ENCODE data around the gene CYTH1. TPM values are rescaled to one million over a fixed set of nuclear protein-coding genes. Genes with fewer than 3 reads are reported as not detected.

The CYTH1 gene
- total RNA-seq, 1 experiment from 2014 or later, result 29.6 TPM

- H3K9me3 ChIP-seq, result no peaks in the 10 kb centered on the region
- no peaks in the 10 kb centered on the region for H3K27me3 Mint-ChIP-seq (ENCODE audit: insufficient read depth, unreplicated experiment)
- no peak overlapping the region for H3K27ac Mint-ChIP-seq (ENCODE audit: unreplicated experiment)
- ChIA-PET CTCF (no interaction called here), POLR2A (no interaction called here)
- peaks cover 2% of the 10 kb centered on the region; the same call in 1 of the 2 replicates for H3K4me1 ChIP-seq
- H3K27me3 ChIP-seq (replicated peaks; ENCODE audit: control insufficient read depth, insufficient read depth, low read length), result no peaks in the 10 kb centered on the region
- no peak overlapping the region for H3K4me3 ChIP-seq (ENCODE audit: low read depth, low read length)
- no peaks in the 10 kb centered on the region for H3K36me3 Mint-ChIP-seq (ENCODE audit: insufficient read depth, unreplicated experiment)
- no peaks in the 10 kb centered on the region for H3K9me3 Mint-ChIP-seq (ENCODE audit: unreplicated experiment)
- H3K4me3 Mint-ChIP-seq (ENCODE audit: unreplicated experiment), result no peak overlapping the region
- H3K4me1 Mint-ChIP-seq (ENCODE audit: low read depth, unreplicated experiment), result no peaks in the 10 kb centered on the region
- no peaks in the 10 kb centered on the region for H3K36me3 ChIP-seq (ENCODE audit: control insufficient read depth, insufficient read depth, low read length)
- no peak for TF ChIP-seq CTCF (IDR thresholded peaks at IDR 0.05; ENCODE audit: insufficient read depth in 1 of 2, low read depth in 1 of 2, low read length in 1 of 2, severe bottlenecking in 1 of 2, unreplicated experiment in 1 of 2)
- BruUV-seq (replicated peaks), result no TSS peak
- DNase-seq, result no peak
- intact Hi-C loops (cut with micrococcal nuclease; ENCODE audit: unreplicated experiment), result no loop called here
These were observed 126.7 kb downstream of the CYTH1 start for GRCh38 chr17:78655251-78655940.

- DNase-seq, result no peak
- H3K27me3 Mint-ChIP-seq (ENCODE audit: insufficient read depth, unreplicated experiment), result no peaks in the 10 kb centered on the region
- H3K27ac Mint-ChIP-seq (ENCODE audit: unreplicated experiment), result no peak overlapping the region
- H3K4me3 ChIP-seq (ENCODE audit: low read depth, low read length), result no peak overlapping the region
- H3K4me1 Mint-ChIP-seq (ENCODE audit: low read depth, unreplicated experiment), result no peaks in the 10 kb centered on the region
- TF ChIP-seq CTCF (IDR thresholded peaks at IDR 0.05; ENCODE audit: insufficient read depth in 1 of 2, low read depth in 1 of 2, low read length in 1 of 2, severe bottlenecking in 1 of 2, unreplicated experiment in 1 of 2), result no peak
- H3K4me1 ChIP-seq, result peaks cover 5% of the 10 kb centered on the region; the same call in 1 of the 2 replicates
- ChIA-PET CTCF (no interaction called here), POLR2A (no interaction called here)
- no peaks in the 10 kb centered on the region for H3K36me3 ChIP-seq (ENCODE audit: control insufficient read depth, insufficient read depth, low read length)
- H3K36me3 Mint-ChIP-seq (ENCODE audit: insufficient read depth, unreplicated experiment), result no peaks in the 10 kb centered on the region
- H3K9me3 ChIP-seq, result peaks cover under 1% of the 10 kb centered on the region; the same call in 1 of the 2 replicates
- no TSS peak for BruUV-seq (replicated peaks)
- no peaks in the 10 kb centered on the region for H3K9me3 Mint-ChIP-seq (ENCODE audit: unreplicated experiment)
- intact Hi-C loops (cut with micrococcal nuclease; ENCODE audit: unreplicated experiment), result no loop called here
- no peak overlapping the region for H3K4me3 Mint-ChIP-seq (ENCODE audit: unreplicated experiment)
- no peaks in the 10 kb centered on the region for H3K27me3 ChIP-seq (replicated peaks; ENCODE audit: control insufficient read depth, insufficient read depth, low read length)
These were observed 127.7 kb downstream of the CYTH1 start for GRCh38 chr17:78654325-78654724.

- Histone ChIP-seq H3K4me1 (peaks cover 5% of the 10 kb centered on the region; the same call in 1 of the 2 replicates), H3K4me3 (ENCODE audit: low read depth, low read length) (no peak overlapping the region), H3K9me3 (peaks cover 8% of the 10 kb centered on the region), H3K36me3 (ENCODE audit: control insufficient read depth, insufficient read depth, low read length) (no peaks in the 10 kb centered on the region), H3K27me3 (replicated peaks; ENCODE audit: control insufficient read depth, insufficient read depth, low read length) (no peaks in the 10 kb centered on the region)
- Mint-ChIP-seq H3K36me3 (ENCODE audit: insufficient read depth, unreplicated experiment) (no peaks in the 10 kb centered on the region), H3K27me3 (ENCODE audit: insufficient read depth, unreplicated experiment) (no peaks in the 10 kb centered on the region), H3K4me3 (ENCODE audit: unreplicated experiment) (no peak overlapping the region), H3K9me3 (ENCODE audit: unreplicated experiment) (no peaks in the 10 kb centered on the region), H3K27ac (ENCODE audit: unreplicated experiment) (no peak overlapping the region), H3K4me1 (ENCODE audit: low read depth, unreplicated experiment) (no peaks in the 10 kb centered on the region)
- intact Hi-C loops (cut with micrococcal nuclease; ENCODE audit: unreplicated experiment), result no loop called here
- TF ChIP-seq CTCF (IDR thresholded peaks at IDR 0.05; ENCODE audit: insufficient read depth in 1 of 2, low read depth in 1 of 2, low read length in 1 of 2, severe bottlenecking in 1 of 2, unreplicated experiment in 1 of 2), result no peak
- ChIA-PET CTCF (no interaction called here), POLR2A (no interaction called here)
- BruUV-seq (replicated peaks), result no TSS peak
- DNase-seq, result no peak
These were observed 128.7 kb downstream of the CYTH1 start for GRCh38 chr17:78653382-78653781.
